Mononuclear cell (primary cell): Measurements from ENCODE around the gene RTN4RL2. TPM values are rescaled to one million over a fixed set of nuclear protein-coding genes. Genes with fewer than 3 reads are reported as not detected.
A peak's percentile ranks its signal among the peaks of the same experiment; 100 is the strongest.

Source experiments
- H3K27me3 ChIP-seq: 2 replicates; pipeline ENCODE4 v1.6.0; 2011; ENCODE audit warnings: low read length, control low read depth; ENCODE audit not compliant: insufficient read depth
- H3K4me1 ChIP-seq: 2 replicates; pipeline ENCODE4 v1.5.1; 2011; ENCODE audit warnings: mild to moderate bottlenecking, low read length, control low read depth; ENCODE audit not compliant: insufficient read depth
- H3K4me3 ChIP-seq: 2 replicates; pipeline ENCODE4 v1.5.1; 2011; ENCODE audit warnings: mild to moderate bottlenecking, low read length, moderate library complexity
- H3K9me3 ChIP-seq: 2 replicates; pipeline ENCODE4 v1.5.1; 2011; ENCODE audit warnings: low read depth, mild to moderate bottlenecking, control low read depth, low read length
- total RNA-seq: library from RNA; depleted of rRNA; stranded (reverse); fragments of >200 nt; gene quantifications from one replicate; pipeline ENCODE4 v1.2.3, GENCODE V29; 2012

RTN4RL2 gene
- total RNA-seq, 1 donor: 0.10 TPM

DNA sequence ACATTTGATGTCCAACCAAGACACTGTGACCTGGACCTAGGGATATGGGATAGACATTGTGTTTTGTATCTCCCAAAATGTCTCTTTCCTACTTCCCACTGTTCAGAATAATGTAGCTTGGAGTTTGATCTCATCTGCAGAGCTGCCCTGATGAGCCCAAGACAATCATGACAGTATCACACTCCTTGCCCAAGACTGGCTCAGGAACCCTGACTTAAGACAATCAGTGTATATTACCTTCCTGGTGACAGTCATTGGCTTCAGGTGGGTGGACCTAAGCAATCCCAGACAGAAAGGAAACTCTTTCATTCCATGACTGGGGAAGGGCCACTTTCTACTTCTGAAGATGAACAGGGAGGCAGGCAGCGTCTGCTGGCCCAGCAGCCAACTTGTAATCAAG, 14.3 kb upstream of the RTN4RL2 start:
- H3K9me3 ChIP-seq: no peaks in the 10 kb centered on the region
- H3K27me3 ChIP-seq: no peaks in the 10 kb centered on the region
- H3K4me3 ChIP-seq: no peak overlapping the region
- H3K4me1 ChIP-seq: no peaks in the 10 kb centered on the region

- Histone ChIP-seq H3K4me1 (peaks cover 14% of the 10 kb centered on the region), H3K27me3 (peaks cover 11% of the 10 kb centered on the region), H3K4me3 (no peak overlapping the region), H3K9me3 (no peaks in the 10 kb centered on the region)
Observed at GRCh38 chr11:57453543-57454177, 6.7 kb upstream of the RTN4RL2 start.

DNA sequence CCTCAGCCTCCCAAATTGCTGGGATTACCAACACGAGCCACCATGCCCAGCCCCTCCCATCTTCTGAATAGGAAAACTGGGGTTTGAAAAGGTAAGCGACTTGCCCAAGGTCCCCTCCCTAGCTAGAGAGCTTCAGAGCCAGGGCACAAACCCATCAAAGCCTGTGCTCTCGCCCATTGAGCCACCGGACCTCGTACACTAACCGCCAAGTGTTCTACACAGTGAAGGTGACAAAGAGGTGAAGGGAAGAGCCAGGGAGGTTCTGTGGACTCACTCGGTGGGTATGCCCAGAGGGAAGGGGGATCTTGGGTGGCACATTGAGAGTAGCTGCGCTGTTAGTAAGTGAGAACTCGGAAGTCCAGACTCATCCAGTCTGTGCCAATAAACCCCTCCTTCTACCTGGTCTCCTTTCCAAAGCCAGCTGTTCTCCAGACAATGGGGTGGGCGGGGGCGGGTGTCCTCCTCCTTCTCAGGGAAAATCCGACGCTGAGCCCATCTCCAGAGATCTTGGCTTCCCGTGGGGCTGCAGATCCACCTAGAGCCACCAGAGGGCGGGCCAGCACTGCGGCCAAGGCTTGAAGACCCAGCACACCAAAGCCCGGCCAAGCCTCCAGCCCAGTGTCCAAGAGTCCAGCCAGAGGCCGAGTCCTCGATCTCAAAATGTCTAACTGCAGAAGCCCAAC, 3.2 kb upstream of the RTN4RL2 start:
- Histone ChIP-seq H3K9me3 (no peaks in the 10 kb centered on the region), H3K4me1 (peaks cover 35% of the 10 kb centered on the region), H3K4me3 (no peak overlapping the region), H3K27me3 (peaks cover 33% of the 10 kb centered on the region)

GRCh38 chr11:57457643-57458023, 2.7 kb upstream of the RTN4RL2 start:
- Histone ChIP-seq H3K4me1 (peaks cover 35% of the 10 kb centered on the region), H3K27me3 (peaks cover 33% of the 10 kb centered on the region), H3K4me3 (no peak overlapping the region), H3K9me3 (no peaks in the 10 kb centered on the region)

DNA sequence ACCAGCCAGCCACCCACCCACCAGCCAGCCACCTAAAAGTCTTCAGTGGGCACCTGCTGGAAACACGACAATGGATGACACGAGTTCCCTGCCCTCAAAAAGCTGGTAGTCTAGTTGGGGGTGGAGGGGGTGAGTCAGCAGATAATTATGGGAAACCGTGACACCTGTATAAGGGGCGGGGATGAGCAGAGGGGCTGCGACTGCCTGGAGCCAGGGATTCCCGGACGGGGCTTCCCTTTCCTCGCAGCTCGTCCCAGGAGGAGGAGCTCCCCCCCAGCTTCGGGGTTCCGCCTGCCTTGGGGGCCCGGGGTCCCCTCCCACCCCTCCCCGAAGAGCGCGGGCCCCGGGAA, 2.3 kb upstream of the RTN4RL2 start:
- Histone ChIP-seq H3K4me3 (no peak overlapping the region), H3K4me1 (peaks cover 35% of the 10 kb centered on the region), H3K27me3 (peaks cover 33% of the 10 kb centered on the region), H3K9me3 (no peaks in the 10 kb centered on the region)

- H3K4me1 ChIP-seq: peaks cover 35% of the 10 kb centered on the region
- H3K9me3 ChIP-seq: no peaks in the 10 kb centered on the region
- H3K27me3 ChIP-seq: peaks cover 33% of the 10 kb centered on the region
- peak overlapping the region; percentile 4 for H3K4me3 ChIP-seq
Observed at GRCh38 chr11:57458410-57459163, 1.7 kb upstream of the RTN4RL2 start.

DNA sequence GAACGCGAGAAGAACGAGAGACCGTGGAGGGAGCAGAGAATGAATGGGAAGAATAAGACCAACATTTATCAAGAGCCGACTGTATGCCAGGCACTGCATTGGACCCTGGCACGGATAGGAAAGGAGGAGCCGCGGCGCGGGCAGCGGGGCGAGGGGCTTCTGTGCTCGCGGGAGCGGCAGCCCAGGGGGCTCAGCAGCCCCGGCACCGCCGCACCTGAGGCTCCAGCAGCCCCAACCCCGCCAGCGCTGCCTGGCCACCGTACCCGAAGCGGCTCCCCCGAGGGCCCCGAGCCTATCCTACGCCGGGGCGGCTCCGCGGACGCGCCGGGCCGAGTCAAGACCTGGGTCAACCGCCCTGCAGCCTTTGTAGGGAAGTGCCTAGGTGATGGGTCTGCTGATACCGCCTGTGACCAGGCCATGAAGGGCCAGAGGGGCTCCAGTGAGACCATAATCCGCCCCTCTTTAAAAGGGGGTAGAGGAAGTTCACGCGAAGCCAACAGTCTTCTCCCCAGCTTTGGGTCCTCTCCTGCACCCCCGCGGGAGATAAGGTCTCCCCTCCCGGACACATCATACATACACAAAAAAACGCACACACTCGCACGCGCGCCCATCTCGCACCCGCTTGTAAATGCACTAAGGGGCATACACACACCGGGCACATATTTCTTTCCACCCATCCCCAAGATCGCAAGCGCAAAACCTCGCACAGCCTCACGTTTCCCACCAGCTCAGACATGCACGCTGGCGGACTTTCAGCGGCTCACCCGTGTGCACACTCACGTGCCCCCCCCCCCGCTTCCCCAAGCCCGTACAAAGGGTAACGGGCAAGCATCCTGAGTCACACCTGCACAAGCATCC, 935 bp upstream of the RTN4RL2 start:
- peaks cover 33% of the 10 kb centered on the region for H3K27me3 ChIP-seq
- H3K4me1 ChIP-seq: peaks cover 35% of the 10 kb centered on the region
- H3K4me3 ChIP-seq: peak overlapping the region; percentile 4
- no peaks in the 10 kb centered on the region for H3K9me3 ChIP-seq

GRCh38 chr11:57460758-57461749, 726 bp downstream of the RTN4RL2 start:
- no peaks in the 10 kb centered on the region for H3K9me3 ChIP-seq
- peaks cover 33% of the 10 kb centered on the region for H3K27me3 ChIP-seq
- H3K4me3 ChIP-seq: peak overlapping the region; percentile 16
- peaks cover 35% of the 10 kb centered on the region for H3K4me1 ChIP-seq

DNA sequence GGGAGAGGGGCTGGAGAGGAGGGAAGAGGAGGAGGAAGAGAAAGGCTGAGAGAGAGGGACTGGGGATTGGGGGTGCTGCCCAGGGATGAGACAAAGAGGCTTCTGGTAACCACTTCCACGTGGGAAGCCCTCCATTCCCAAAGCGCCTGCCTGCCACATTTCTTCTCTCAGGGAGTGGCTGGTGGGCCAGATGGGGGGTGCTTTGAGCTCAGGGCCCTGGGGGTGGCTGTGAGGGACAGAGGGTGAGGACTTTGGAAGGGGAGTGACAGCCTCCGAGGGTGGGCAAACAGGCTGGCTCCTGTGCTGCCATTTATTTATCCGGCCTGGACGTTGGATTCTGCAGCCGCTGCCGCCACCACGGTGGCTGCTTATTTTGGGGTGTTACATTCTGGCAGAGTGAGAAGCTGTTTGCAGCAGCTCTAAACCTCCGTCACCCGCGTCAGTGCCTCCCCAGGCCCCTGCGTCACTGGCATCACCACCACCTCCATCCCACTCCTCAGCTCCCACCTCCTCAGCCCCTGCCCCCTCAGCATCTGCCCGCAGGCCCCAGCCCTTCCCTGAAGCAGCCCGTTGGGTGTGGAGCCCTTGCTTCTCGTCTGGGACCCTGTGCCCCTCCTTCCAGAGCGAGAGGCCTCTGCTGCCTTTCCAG, 1.6 kb downstream of the RTN4RL2 start:
- H3K4me3 ChIP-seq: no peak overlapping the region
- H3K4me1 ChIP-seq: peaks cover 35% of the 10 kb centered on the region
- H3K27me3 ChIP-seq: peaks cover 33% of the 10 kb centered on the region
- no peaks in the 10 kb centered on the region for H3K9me3 ChIP-seq

DNA sequence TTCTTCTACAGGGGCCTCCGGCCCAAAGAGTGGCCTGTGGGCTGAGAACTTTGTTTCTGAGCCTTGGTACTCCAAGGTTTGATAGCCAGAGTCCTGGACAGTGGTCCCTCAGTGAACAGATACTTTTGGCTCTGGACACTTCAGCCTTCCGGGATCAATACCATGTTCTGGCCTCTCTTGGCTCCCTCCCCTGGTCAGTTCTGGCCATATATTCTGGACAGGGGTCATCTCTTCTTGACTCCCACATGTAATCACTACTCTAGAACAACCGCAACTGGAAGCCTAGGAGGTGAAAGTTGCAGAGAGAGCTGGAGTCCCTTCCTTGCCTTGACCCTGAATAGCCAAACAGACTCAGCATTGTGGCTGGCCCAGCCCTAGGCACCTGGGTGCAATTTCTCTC, 2.3 kb downstream of the RTN4RL2 start:
- H3K9me3 ChIP-seq: no peaks in the 10 kb centered on the region
- H3K4me3 ChIP-seq: no peak overlapping the region
- H3K4me1 ChIP-seq: peaks cover 31% of the 10 kb centered on the region
- peaks cover 30% of the 10 kb centered on the region for H3K27me3 ChIP-seq

- H3K4me1 ChIP-seq: peaks cover 18% of the 10 kb centered on the region
- no peak overlapping the region for H3K4me3 ChIP-seq
- H3K27me3 ChIP-seq: peaks cover 19% of the 10 kb centered on the region
- H3K9me3 ChIP-seq: no peaks in the 10 kb centered on the region
Observed at GRCh38 chr11:57463671-57464538, 3.6 kb downstream of the RTN4RL2 start.

DNA sequence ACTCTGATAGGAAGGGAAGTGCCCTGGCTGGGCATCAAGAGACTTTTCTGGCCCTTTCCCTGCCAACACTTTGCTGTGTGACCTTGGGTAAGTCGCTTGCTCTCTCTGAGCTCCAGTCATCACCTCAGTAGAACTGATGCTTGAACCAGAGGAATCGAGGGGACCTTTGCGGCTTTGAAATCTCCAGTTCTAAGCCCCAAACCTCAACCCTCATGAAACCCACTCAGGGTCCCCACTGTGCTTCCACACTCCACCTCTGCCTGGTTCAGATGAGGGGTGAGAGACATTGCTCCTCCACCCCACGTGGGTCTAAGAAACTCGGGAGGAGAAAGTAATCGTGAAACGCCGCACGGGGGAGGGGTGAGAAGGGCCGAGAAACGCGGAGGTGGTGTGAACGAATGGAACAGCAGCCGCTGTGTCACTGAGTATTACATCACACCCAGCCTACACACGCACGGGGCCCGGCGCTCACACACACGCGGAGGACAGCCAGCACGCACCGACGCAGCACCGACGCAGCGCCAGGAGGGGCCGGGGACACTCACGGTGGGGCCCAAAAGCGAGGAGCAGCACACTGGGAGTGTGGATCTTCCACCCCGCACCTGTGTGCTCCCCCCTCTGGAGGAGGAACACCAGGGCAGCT, 4.3 kb downstream of the RTN4RL2 start:
- H3K27me3 ChIP-seq: peaks cover 12% of the 10 kb centered on the region
- no peaks in the 10 kb centered on the region for H3K9me3 ChIP-seq
- no peak overlapping the region for H3K4me3 ChIP-seq
- peaks cover 10% of the 10 kb centered on the region for H3K4me1 ChIP-seq
